Fibroblast of lung (primary cell): ENCODE data around the gene DPH3. TPM values are rescaled to one million over a fixed set of nuclear protein-coding genes. Genes with fewer than 3 reads are reported as not detected.

Experiments
- DNase-seq, 2 donors: peaks; one replicate each; pipeline versions ENCODE4 v3.0.0 to v3.0.0-alpha.2; 2010; ENCODE audit warnings: low read depth in 2 of 2
- H2AFZ ChIP-seq: 2 replicates; pipeline ENCODE4 v1.5.1; 2012; ENCODE audit warnings: low read length, control low read depth, inconsistent platforms
- H3K27ac ChIP-seq: 2 replicates; pipeline ENCODE4 v1.5.1; 2011; ENCODE audit warnings: low read length, control low read depth; ENCODE audit not compliant: insufficient read depth
- H3K27me3 ChIP-seq: 2 replicates; pipeline ENCODE4 v1.5.1; 2011; ENCODE audit warnings: mild to moderate bottlenecking, low read length; ENCODE audit not compliant: control insufficient read depth, insufficient read depth
- H3K36me3 ChIP-seq: 2 replicates; pipeline ENCODE4 v1.5.1; 2011; ENCODE audit warnings: low read length; ENCODE audit not compliant: control insufficient read depth, insufficient read depth
- H3K4me1 ChIP-seq: 2 replicates; pipeline ENCODE4 v1.5.1; 2011; ENCODE audit warnings: low read length; ENCODE audit not compliant: control insufficient read depth, insufficient read depth; ENCODE audit errors: extremely low read depth
- H3K4me2 ChIP-seq: 2 replicates; pipeline ENCODE4 v1.5.1; 2011; ENCODE audit warnings: low read length, control low read depth; ENCODE audit not compliant: insufficient read depth; ENCODE audit errors: extremely low read depth
- H3K4me3 ChIP-seq, 4 experiments: fragments of 200-600 bp in 1 of 4; sonication (generic) in 1 of 4; replicated peaks in 1 of 4; 2 replicates each; pipeline ENCODE4 v1.5.1; 2011 to 2016; ENCODE audit warnings: low read length in 4 of 4, low read depth in 3 of 4, mild to moderate bottlenecking in 3 of 4, control low read depth in 2 of 4, inconsistent platforms in 1 of 4, mixed read lengths in 1 of 4; ENCODE audit not compliant: insufficient read depth in 1 of 4; ENCODE audit errors: control extremely low read depth in 1 of 4
- H3K79me2 ChIP-seq: 2 replicates; pipeline ENCODE4 v1.5.1; 2012; ENCODE audit warnings: mild to moderate bottlenecking, low read length, inconsistent platforms; ENCODE audit not compliant: control insufficient read depth, insufficient read depth
- H3K9ac ChIP-seq: 2 replicates; pipeline ENCODE4 v1.5.1; 2011; ENCODE audit warnings: mild to moderate bottlenecking, low read length, control low read depth; ENCODE audit not compliant: insufficient read depth
- H3K9me3 ChIP-seq: 2 replicates; pipeline ENCODE4 v1.5.1; 2012; ENCODE audit warnings: low read depth, low read length; ENCODE audit not compliant: control insufficient read depth, insufficient read depth
- H4K20me1 ChIP-seq: 2 replicates; pipeline ENCODE4 v1.5.1; 2011; ENCODE audit warnings: low read length; ENCODE audit not compliant: control insufficient read depth, insufficient read depth; ENCODE audit errors: extremely low read depth
- CTCF ChIP-seq, 2 donors: IDR thresholded peaks in 1 of 2; conservative IDR thresholded peaks in 1 of 2; 1 replicate in 1 of 2; 2 replicates in 1 of 2; pipeline ENCODE4 v1.5.1; 2011 to 2012; ENCODE audit warnings: low read length in 2 of 2, control low read depth in 1 of 2, inconsistent platforms in 1 of 2, low read depth in 1 of 2, mild to moderate bottlenecking in 1 of 2
- EZH2 ChIP-seq: IDR thresholded peaks from 2 replicates; pipeline ENCODE4 v1.5.1; 2012; ENCODE audit warnings: low read length, control low read depth, mild to moderate bottlenecking; ENCODE audit errors: missing control alignments
- polyA plus RNA-seq, 2 donors: library from polyadenylated mRNA; depleted of rRNA in 1 of 2; stranded (reverse) in 1 of 2; unstranded in 1 of 2; fragments of >200 nt; gene quantifications; 2 replicates each; pipeline ENCODE4 v1.2.1, GENCODE V29; 2011 to 2012; ENCODE audit warnings: missing spikeins in 1 of 2
- total RNA-seq: library from RNA; depleted of rRNA; stranded (reverse); fragments of >200 nt; gene quantifications from 2 replicates; pipeline ENCODE4 v1.2.1, GENCODE V29; 2014

Gene DPH3
- total and polyA plus RNA-seq, 2 donors (not counting 1 experiment from before 2014, with no cell fraction given): 28.1 to 28.2 TPM

- Histone ChIP-seq H3K79me2 (no peaks in the 10 kb centered on the region), H3K36me3 (no peaks in the 10 kb centered on the region), H4K20me1 (no peaks in the 10 kb centered on the region), H3K4me2 (no peak overlapping the region), H3K27ac (no peak overlapping the region), H3K4me1 (no peaks in the 10 kb centered on the region), H3K9me3 (no peaks in the 10 kb centered on the region), H2AFZ (no peak overlapping the region), H3K27me3 (no peaks in the 10 kb centered on the region), H3K9ac (no peak overlapping the region), H3K4me3 (no peak overlapping the region)
- peak in 1 of 2 donors; percentile 20 for DNase-seq
- no peak for TF ChIP-seq EZH2
- TF ChIP-seq CTCF (conservative IDR thresholded peaks at IDR 0.05 in 1 of 2, IDR thresholded peaks at IDR 0.05 in 1 of 2; ENCODE audit: low read depth in 1 of 2, low read length in 2 of 2): no peak
Measured at GRCh38 chr3:16253601-16254000, 11.1 kb downstream of the DPH3 start.

- Histone ChIP-seq H3K27ac (no peak overlapping the region), H3K9ac (no peak overlapping the region), H4K20me1 (no peaks in the 10 kb centered on the region), H3K79me2 (no peaks in the 10 kb centered on the region), H3K4me3 (no peak overlapping the region), H3K36me3 (no peaks in the 10 kb centered on the region), H2AFZ (no peak overlapping the region), H3K4me2 (no peak overlapping the region), H3K9me3 (no peaks in the 10 kb centered on the region), H3K4me1 (no peaks in the 10 kb centered on the region), H3K27me3 (no peaks in the 10 kb centered on the region)
- DNase-seq: no peak
- TF ChIP-seq EZH2 (no peak), CTCF (conservative IDR thresholded peaks at IDR 0.05 in 1 of 2, IDR thresholded peaks at IDR 0.05 in 1 of 2; ENCODE audit: low read depth in 1 of 2, low read length in 2 of 2) (no peak)
Measured at GRCh38 chr3:16252988-16253387, 11.8 kb downstream of the DPH3 start.

- Histone ChIP-seq H3K4me3 (no peak overlapping the region), H2AFZ (no peak overlapping the region), H3K4me2 (no peak overlapping the region), H3K27me3 (no peaks in the 10 kb centered on the region), H3K36me3 (no peaks in the 10 kb centered on the region), H3K4me1 (peaks cover 2% of the 10 kb centered on the region), H3K9me3 (no peaks in the 10 kb centered on the region), H3K27ac (no peak overlapping the region), H3K79me2 (no peaks in the 10 kb centered on the region), H3K9ac (no peak overlapping the region), H4K20me1 (no peaks in the 10 kb centered on the region)
- TF ChIP-seq CTCF (conservative IDR thresholded peaks at IDR 0.05 in 1 of 2, IDR thresholded peaks at IDR 0.05 in 1 of 2; ENCODE audit: low read depth in 1 of 2, low read length in 2 of 2) (no peak), EZH2 (no peak)
- no peak for DNase-seq
Measured at GRCh38 chr3:16252243-16252978, 12.3 kb downstream of the DPH3 start.
